Activated naive CD8-positive, alpha-beta T cell treated with anti-CD3 and anti-CD28 coated beads for 36 hours (primary cell): ENCODE data around the gene VMP1. TPM values are rescaled to one million over a fixed set of nuclear protein-coding genes. Genes with fewer than 3 reads are reported as not detected.
"Not testable (repeated sequence)": the region's sequence is repeated elsewhere in the genome, so short reads cannot be mapped to it uniquely, and the experiment has no call there.

Source experiments
- DNase-seq: peaks from one replicate; pipeline ENCODE4 v3.0.0; 2021
- H3K27ac Mint-ChIP-seq: one replicate; pipeline ENCODE4 v1.8.0; 2022; ENCODE audit warnings: mild to moderate bottlenecking, moderate library complexity, mixed read lengths
- H3K27me3 Mint-ChIP-seq: one replicate; pipeline ENCODE4 v1.8.0; 2022; ENCODE audit warnings: mild to moderate bottlenecking, mixed read lengths
- H3K36me3 Mint-ChIP-seq: one replicate; pipeline ENCODE4 v1.8.0; 2021; ENCODE audit warnings: mild to moderate bottlenecking, mixed read lengths
- H3K4me1 Mint-ChIP-seq: one replicate; pipeline ENCODE4 v1.8.0; 2021; ENCODE audit warnings: mixed read lengths
- H3K4me3 Mint-ChIP-seq: one replicate; pipeline ENCODE4 v1.8.0; 2022; ENCODE audit warnings: mild to moderate bottlenecking, moderate library complexity, mixed read lengths
- H3K9me3 Mint-ChIP-seq: one replicate; pipeline ENCODE4 v1.8.0; 2022; ENCODE audit warnings: mixed read lengths
- total RNA-seq, 2 experiments: library from RNA; stranded (reverse); gene quantifications; one replicate each; pipeline ENCODE4 v1.2.3, GENCODE V29; 2021

VMP1 gene
- total RNA-seq, 2 experiments from 2014 or later: 137 to 143 TPM

DNA sequence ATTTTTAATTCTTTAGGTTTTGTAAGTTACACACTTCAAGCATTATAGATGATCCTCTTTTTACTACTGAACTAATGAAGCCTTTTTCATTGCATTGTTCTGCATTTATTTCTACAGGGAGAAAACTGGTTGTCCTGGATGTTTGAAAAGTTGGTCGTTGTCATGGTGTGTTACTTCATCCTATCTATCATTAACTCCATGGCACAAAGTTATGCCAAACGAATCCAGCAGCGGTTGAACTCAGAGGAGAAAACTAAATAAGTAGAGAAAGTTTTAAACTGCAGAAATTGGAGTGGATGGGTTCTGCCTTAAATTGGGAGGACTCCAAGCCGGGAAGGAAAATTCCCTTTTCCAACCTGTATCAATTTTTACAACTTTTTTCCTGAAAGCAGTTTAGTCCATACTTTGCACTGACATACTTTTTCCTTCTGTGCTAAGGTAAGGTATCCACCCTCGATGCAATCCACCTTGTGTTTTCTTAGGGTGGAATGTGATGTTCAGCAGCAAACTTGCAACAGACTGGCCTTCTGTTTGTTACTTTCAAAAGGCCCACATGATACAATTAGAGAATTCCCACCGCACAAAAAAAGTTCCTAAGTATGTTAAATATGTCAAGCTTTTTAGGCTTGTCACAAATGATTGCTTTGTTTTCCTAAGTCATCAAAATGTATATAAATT is 132.3 kb downstream of the VMP1 start:
- Mint-ChIP-seq H3K27me3 (peaks cover 44% of the 10 kb centered on the region), H3K4me3 (peak overlapping the region; percentile 99), H3K9me3 (peaks cover 4% of the 10 kb centered on the region), H3K27ac (peak overlapping the region; percentile 100), H3K36me3 (peaks cover 56% of the 10 kb centered on the region), H3K4me1 (peaks cover 64% of the 10 kb centered on the region)
- DNase-seq: no peak

DNA sequence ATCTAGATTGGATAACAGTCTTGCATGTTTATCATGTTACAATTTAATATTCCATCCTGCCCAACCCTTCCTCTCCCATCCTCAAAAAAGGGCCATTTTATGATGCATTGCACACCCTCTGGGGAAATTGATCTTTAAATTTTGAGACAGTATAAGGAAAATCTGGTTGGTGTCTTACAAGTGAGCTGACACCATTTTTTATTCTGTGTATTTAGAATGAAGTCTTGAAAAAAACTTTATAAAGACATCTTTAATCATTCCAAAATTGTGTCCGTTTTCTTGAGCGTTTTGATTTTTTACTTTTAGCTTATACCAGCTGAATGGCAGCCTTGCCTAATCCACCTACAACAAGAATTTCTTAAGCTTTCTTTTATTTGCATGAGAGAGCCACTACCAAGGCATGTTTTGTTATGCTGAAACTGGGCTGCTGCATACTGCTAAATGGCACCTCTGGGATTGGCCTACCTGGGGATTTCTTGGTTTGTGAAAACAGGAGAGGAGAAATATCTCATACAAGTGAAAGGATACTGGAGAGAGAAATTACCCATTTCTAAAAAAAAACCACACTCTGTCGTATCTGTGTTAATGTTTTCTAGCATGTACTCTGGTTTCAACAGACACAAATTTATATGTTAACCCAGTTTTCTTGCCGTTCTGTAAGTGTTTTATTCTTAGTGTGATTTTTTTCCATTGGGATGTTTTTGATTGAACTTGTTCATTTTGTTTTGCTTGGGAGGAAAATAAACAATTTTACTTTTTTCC is 133.1 kb downstream of the VMP1 start:
- Mint-ChIP-seq H3K36me3 (peaks cover 56% of the 10 kb centered on the region), H3K27ac (peak overlapping the region; percentile 100), H3K4me1 (peaks cover 72% of the 10 kb centered on the region), H3K4me3 (peak overlapping the region; percentile 99), H3K27me3 (peaks cover 44% of the 10 kb centered on the region), H3K9me3 (peaks cover 4% of the 10 kb centered on the region)
- no peak for DNase-seq

DNA sequence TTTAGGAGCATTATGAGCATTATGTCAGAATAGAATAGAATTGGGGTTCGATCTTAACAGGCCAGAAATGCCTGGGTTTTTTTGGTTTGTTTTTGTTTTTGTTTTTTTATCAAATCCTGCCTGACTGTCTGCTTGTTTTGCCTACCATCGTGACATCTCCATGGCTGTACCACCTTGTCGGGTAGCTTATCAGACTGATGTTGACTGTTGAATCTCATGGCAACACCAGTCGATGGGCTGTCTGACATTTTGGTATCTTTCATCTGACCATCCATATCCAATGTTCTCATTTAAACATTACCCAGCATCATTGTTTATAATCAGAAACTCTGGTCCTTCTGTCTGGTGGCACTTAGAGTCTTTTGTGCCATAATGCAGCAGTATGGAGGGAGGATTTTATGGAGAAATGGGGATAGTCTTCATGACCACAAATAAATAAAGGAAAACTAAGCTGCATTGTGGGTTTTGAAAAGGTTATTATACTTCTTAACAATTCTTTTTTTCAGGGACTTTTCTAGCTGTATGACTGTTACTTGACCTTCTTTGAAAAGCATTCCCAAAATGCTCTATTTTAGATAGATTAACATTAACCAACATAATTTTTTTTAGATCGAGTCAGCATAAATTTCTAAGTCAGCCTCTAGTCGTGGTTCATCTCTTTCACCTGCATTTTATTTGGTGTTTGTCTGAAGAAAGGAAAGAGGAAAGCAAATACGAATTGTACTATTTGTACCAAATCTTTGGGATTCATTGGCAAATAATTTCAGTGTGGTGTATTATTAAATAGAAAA is 133.8 kb downstream of the VMP1 start:
- DNase-seq, H3K9me3 Mint-ChIP-seq: not testable (repeated sequence)
- Mint-ChIP-seq H3K27ac (peak overlapping the region; percentile 100), H3K27me3 (peaks cover 44% of the 10 kb centered on the region), H3K4me1 (peaks cover 76% of the 10 kb centered on the region), H3K4me3 (peak overlapping the region; percentile 99), H3K36me3 (peaks cover 56% of the 10 kb centered on the region)

DNA sequence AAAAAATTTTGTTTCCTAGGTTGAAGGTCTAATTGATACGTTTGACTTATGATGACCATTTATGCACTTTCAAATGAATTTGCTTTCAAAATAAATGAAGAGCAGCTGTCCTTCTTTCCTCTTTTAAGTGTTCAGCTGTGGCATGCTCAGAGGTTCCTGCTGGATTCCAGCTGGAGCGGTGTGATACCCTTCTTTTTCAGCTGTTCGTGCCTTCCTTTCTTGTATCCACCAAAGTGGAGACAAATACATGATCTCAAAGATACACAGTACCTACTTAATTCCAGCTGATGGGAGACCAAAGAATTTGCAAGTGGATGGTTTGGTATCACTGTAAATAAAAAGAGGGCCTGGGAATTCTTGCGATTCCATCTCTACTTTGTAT is 134.4 kb downstream of the VMP1 start:
- H3K9me3 Mint-ChIP-seq, DNase-seq: not testable (repeated sequence)
- Mint-ChIP-seq H3K36me3 (peaks cover 56% of the 10 kb centered on the region), H3K4me1 (peaks cover 76% of the 10 kb centered on the region), H3K4me3 (peak overlapping the region; percentile 99), H3K27ac (peak overlapping the region; percentile 100), H3K27me3 (peaks cover 44% of the 10 kb centered on the region)

DNA sequence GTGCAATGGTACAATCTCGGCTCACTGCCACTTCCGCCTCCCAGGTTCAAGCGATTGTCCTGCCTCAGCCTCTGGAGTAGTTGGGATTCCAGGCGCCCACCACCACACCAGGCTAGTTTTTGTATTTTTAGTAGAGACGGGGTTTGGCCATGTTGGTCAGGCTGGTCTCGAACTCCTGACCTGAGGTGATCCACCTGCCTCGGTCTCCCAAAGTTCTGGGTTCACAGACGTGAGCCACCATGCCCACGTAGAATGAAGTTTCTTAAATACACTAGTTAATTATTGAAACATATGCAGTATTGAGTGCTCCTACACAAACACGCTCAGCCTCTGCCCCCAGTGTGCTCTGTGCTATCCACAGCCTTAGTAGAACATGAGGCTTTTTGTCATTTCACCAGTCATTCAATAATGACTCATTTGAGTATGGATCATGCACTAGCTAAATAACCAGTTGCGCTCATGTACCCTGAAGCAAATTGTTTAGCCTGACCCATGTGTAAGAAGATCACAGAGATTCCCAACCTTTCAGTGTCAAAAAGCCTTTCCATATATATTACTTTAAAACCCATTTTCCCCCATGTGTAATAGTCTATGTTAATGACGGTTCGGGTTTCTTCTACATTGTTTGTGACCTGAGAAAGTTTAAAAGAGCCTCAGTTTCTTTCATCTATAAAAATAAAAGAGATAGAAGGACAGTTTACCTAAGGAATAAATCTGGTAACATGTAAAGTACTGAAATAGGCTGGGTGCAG is 135.6 kb downstream of the VMP1 start:
- DNase-seq: peak; percentile 59
- H3K4me3 Mint-ChIP-seq: peak overlapping the region; percentile 99
- peaks cover 40% of the 10 kb centered on the region for H3K27me3 Mint-ChIP-seq
- peaks cover 75% of the 10 kb centered on the region for H3K4me1 Mint-ChIP-seq
- peaks cover 52% of the 10 kb centered on the region for H3K36me3 Mint-ChIP-seq
- peaks cover 4% of the 10 kb centered on the region for H3K9me3 Mint-ChIP-seq
- H3K27ac Mint-ChIP-seq: peak overlapping the region; percentile 100

DNA sequence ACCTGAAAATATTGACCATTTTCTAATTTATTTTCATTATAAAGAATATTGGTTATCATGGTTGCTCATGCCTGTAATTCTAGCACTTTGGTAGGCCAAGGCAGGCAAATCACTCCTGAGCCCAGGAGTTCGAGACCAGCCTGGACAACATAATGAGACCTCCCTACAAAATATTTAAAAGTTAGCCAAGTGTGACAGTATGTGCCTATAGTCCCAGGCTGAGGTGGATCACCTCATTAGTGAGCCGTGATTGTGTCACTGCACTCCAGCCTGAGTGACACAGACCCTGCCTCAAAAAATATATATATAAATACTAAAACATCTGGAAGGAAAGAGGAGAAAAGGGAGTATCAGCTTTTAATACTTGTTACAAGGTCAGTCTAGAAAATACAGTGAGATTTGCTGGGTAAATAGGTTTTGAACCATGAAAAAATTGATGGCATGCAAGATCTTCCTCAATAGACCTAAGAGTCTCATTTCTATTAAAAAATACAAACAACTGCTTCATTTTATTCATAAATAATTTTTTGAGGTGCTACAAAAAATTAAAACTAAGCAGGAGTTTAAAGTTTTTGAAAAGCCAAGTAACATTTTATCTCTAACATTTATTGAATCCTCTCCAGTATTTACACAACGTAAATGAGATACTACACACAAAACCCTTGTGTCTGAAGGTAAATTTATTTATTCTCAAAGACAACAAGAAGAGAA is 137.6 kb downstream of the VMP1 start:
- Mint-ChIP-seq H3K27me3 (peaks cover 25% of the 10 kb centered on the region), H3K9me3 (peaks cover 4% of the 10 kb centered on the region), H3K36me3 (peaks cover 32% of the 10 kb centered on the region), H3K27ac (peak overlapping the region; percentile 89), H3K4me1 (peaks cover 79% of the 10 kb centered on the region), H3K4me3 (peak overlapping the region; percentile 26)
- DNase-seq: no peak

DNA sequence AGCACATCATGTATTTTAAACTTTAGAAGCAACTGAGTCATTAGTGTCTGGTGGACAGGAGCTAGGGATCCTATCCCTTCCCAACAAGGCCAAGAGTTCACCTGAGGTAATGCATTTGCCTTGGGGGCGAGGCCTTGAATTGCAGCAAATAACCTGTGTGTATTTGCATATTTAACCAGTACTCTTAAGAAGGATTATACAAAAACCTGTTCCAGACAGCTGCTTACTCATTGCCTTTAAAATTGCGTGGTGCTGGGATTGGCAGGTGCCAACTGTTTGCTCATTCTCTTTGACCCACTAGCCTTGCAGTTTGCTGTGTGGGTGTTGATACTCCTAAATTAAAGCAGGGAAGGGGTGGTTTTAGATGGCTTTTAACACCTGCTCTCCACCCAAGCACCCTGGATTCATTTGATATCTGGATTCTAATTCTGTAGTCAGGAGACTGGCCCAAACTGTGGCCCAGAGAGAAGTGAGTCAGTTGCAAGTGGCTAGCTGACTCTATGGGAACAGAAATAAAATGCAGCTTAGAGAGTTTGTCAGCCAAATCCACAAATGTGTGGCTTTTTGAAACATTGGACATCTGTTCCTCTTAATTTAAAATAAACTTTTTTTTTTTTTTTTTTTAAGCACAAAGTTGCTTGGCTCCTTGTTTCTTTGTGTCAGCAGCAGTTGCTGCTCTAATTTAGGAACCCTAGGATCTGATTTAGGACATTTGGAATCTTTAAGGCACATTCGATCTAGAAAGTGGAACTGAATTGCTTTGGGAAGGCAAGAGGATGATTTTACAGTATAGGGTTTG is 138.3 kb downstream of the VMP1 start:
- H3K9me3 Mint-ChIP-seq: peaks cover 4% of the 10 kb centered on the region
- H3K27ac Mint-ChIP-seq: peak overlapping the region; percentile 89
- peak overlapping the region; percentile 54 for H3K4me3 Mint-ChIP-seq
- peaks cover 19% of the 10 kb centered on the region for H3K27me3 Mint-ChIP-seq
- peaks cover 25% of the 10 kb centered on the region for H3K36me3 Mint-ChIP-seq
- DNase-seq: peak; percentile 47
- H3K4me1 Mint-ChIP-seq: peaks cover 71% of the 10 kb centered on the region

DNA sequence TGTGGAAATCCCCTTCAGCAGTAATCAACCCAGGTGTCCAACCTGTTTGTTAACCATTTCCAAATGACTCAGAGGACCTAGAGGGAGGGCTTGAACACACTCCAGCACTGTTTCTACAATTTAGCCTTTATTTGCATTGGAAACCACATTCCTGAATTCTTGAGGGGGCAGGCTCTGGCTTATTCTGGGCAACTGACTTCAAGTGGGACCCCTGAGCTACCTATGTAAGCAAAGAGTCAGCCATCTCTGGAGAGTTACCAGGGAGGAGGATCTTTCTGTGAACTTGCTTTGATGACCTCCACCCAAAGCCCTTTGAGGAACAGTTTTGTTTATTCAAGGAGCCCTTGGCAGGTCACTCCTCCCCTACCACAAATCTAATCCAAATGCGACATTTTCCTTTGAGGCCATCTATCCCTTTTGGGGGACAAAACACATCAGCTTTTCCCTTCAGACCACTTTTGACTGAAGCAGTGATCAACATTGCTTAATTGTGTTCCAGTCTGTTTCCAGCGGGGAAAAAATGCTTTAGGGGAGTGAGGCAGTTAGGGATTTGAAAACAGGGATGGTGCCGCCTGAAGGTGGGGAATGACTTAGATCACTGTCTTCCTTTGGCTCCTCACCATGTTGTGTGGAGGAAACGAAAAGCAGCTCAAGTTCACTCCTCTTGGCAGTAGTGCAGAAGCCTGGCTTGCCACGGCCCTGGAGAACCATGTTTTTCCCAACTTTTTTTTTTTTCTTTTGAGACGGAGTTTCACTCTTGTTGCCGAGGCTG is 139.1 kb downstream of the VMP1 start:
- no peak for DNase-seq
- peak overlapping the region; percentile 54 for H3K4me3 Mint-ChIP-seq
- peaks cover 17% of the 10 kb centered on the region for H3K36me3 Mint-ChIP-seq
- H3K27me3 Mint-ChIP-seq: peaks cover 11% of the 10 kb centered on the region
- peak overlapping the region; percentile 89 for H3K27ac Mint-ChIP-seq
- H3K9me3 Mint-ChIP-seq: peaks cover under 1% of the 10 kb centered on the region
- peaks cover 67% of the 10 kb centered on the region for H3K4me1 Mint-ChIP-seq

DNA sequence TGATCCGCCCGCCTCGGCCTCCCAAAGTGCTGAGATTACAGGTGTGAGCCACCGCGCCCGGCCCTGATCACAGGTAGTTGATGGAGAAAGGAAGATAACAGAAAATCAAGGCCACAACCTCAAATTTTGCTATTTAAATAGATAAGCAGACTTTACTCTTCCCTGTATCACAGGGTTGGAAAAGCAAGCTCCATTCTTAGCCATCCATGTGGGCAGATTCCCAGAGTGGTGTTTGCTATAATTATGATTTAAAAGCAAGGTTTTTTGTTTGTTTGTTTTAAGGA is 140.9 kb downstream of the VMP1 start:
- peaks cover 2% of the 10 kb centered on the region for H3K36me3 Mint-ChIP-seq
- H3K27ac Mint-ChIP-seq: no peak overlapping the region
- peaks cover under 1% of the 10 kb centered on the region for H3K27me3 Mint-ChIP-seq
- no peak for DNase-seq
- H3K4me3 Mint-ChIP-seq: no peak overlapping the region
- H3K9me3 Mint-ChIP-seq: no peaks in the 10 kb centered on the region
- H3K4me1 Mint-ChIP-seq: peaks cover 68% of the 10 kb centered on the region

DNA sequence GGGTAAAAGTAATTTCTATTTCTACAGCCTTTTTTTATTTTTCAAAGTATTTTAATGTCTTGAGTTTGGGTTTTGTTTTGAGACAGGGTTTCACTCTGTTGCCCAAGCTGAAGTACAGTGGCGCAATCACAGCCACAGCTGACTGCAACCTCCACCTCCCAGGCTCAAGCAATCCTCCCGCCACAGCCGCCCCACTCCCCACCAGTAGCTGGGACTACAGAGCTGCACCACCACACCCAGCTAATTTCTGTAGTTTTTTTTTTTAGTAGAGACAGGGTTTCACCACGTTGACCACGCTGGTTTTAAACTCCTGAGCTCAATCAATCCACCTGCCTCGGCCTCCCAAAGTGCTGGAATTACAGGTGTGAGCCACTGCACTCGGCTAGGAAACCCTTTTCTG is 141.3 kb downstream of the VMP1 start:
- Mint-ChIP-seq H3K4me3 (peak overlapping the region; percentile 5), H3K27me3 (no peaks in the 10 kb centered on the region), H3K9me3 (no peaks in the 10 kb centered on the region), H3K4me1 (peaks cover 67% of the 10 kb centered on the region), H3K36me3 (peaks cover 2% of the 10 kb centered on the region), H3K27ac (peak overlapping the region; percentile 75)
- DNase-seq: peak; percentile 67

DNA sequence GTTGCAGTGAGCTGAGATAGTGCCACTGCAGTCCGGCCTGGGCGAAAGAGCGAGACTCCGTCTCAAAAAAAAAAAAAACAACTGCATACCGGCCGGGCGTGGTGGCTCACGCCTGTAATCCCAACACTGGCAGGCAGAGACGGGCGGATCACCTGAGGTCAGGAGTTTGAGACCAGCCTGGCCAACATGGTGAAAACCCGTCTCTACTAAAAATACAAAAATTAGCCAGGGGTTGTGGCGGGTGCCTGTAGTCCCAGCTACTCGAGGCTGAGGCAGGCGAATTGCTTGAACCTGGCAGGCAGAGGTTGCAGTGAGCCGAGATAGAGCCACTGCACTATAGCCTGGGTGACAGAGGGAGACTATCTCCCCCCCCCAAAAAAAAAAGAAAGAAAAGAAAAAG is 142.9 kb downstream of the VMP1 start:
- H3K27ac Mint-ChIP-seq, H3K9me3 Mint-ChIP-seq, DNase-seq, H3K36me3 Mint-ChIP-seq, H3K4me3 Mint-ChIP-seq, H3K27me3 Mint-ChIP-seq: not testable (repeated sequence)
- H3K4me1 Mint-ChIP-seq: peaks cover 56% of the 10 kb centered on the region

DNA sequence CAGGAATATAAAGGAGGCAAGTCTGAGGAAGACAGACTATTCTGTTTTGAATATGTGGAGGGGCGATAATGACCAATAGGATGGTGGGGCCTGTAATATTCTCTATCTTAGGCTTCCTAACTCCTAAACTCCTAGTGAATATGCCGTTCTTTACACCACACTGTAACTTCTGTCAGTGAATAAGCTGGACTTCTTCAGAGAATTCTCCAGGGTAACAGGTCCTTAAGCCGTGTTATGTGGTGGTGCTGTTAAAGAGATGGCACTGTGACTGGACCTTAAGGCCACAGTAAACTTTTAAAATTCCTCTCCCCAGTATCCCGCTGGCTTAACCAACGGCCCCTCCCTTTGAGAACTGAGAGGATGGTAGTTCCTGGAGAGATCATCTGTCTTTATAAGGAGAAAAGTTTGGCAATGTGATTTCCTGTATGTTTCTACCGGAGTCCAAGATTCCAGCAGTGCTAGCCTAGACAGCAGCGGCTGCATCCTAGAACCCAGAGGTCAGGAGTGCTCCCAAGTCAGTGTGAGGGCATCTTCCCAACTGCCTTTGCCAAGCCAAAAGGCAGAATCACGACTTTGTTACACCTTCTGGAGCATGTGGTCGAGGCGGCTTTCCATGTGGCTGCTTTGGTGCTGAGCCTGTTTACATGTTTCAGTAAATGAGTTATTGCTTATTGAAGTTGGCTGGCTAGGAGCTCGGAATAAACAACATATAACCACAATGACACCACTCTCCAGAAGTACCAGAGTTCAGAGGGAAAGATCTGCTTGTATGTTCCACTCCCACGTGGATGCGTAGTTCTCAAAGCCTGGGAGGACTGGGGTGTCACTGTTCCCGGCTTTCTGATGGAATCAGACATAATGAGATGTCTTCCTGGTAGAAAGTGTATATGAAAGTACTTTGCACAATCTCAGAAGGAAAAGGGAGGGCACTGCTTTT is 144.3 kb downstream of the VMP1 start:
- no peaks in the 10 kb centered on the region for H3K9me3 Mint-ChIP-seq
- DNase-seq: no peak
- peaks cover 47% of the 10 kb centered on the region for H3K4me1 Mint-ChIP-seq
- H3K27me3 Mint-ChIP-seq: no peaks in the 10 kb centered on the region
- H3K27ac Mint-ChIP-seq: peak overlapping the region; percentile 38
- no peak overlapping the region for H3K4me3 Mint-ChIP-seq
- peaks cover 2% of the 10 kb centered on the region for H3K36me3 Mint-ChIP-seq
